Smooth muscle cell (in vitro differentiated cells): ENCODE data around the gene SUCNR1. TPM values are rescaled to one million over a fixed set of nuclear protein-coding genes. Genes with fewer than 3 reads are reported as not detected.

Experiments
- DNase-seq: peaks from one replicate; lab custom pipeline; 2025; ENCODE audit not compliant: unreplicated experiment; lab: John Stamatoyannopoulos, UW
- H2AFZ ChIP-seq: fragments of 200-600 bp; sonication (generic); 2 replicates; pipeline ENCODE4 v1.6.0; 2016; ENCODE audit warnings: antibody characterized with exemption, low read depth, mild to moderate bottlenecking
- H3F3A ChIP-seq: fragments of 200-600 bp; sonication (generic); 2 replicates; pipeline ENCODE4 v1.6.0; 2017; ENCODE audit warnings: antibody characterized with exemption, low read depth
- H3K27ac ChIP-seq: fragments of 200-600 bp; sonication (generic); 2 replicates; pipeline ENCODE4 v1.5.1; 2016; ENCODE audit warnings: low read depth, mild to moderate bottlenecking
- H3K27me3 ChIP-seq: fragments of 200-600 bp; sonication (generic); 2 replicates; pipeline ENCODE4 v1.6.1; 2016; ENCODE audit warnings: low read depth, mild to moderate bottlenecking
- H3K36me3 ChIP-seq: fragments of 200-600 bp; sonication (generic); 2 replicates; pipeline ENCODE4 v1.5.1; 2016; ENCODE audit warnings: low read depth
- H3K4me1 ChIP-seq: fragments of 200-600 bp; sonication (generic); 2 replicates; pipeline ENCODE4 v1.5.1; 2016; ENCODE audit warnings: low read depth
- H3K4me2 ChIP-seq: fragments of 200-600 bp; sonication (generic); 2 replicates; pipeline ENCODE4 v1.6.0; 2016; ENCODE audit warnings: mild to moderate bottlenecking
- H3K4me3 ChIP-seq: fragments of 200-600 bp; sonication (generic); 2 replicates; pipeline ENCODE4 v1.5.1; 2016; ENCODE audit warnings: mild to moderate bottlenecking
- H3K79me2 ChIP-seq: fragments of 200-600 bp; sonication (generic); 2 replicates; pipeline ENCODE4 v1.6.0; 2016; ENCODE audit warnings: low read depth, mild to moderate bottlenecking
- H3K9ac ChIP-seq: fragments of 200-600 bp; sonication (generic); 2 replicates; pipeline ENCODE4 v1.6.0; 2016; ENCODE audit warnings: low read depth
- H3K9me3 ChIP-seq: fragments of 200-600 bp; sonication (generic); replicated peaks from 2 replicates; pipeline ENCODE4 v1.5.1; 2016; ENCODE audit warnings: low read depth
- H4K20me1 ChIP-seq: fragments of 200-600 bp; sonication (generic); 2 replicates; pipeline ENCODE4 v1.6.0; 2016; ENCODE audit warnings: low read depth
- WGBS: methylation state at CpG from one replicate; pipeline ENCODE4 v1.1.7; 2016; ENCODE audit warnings: low lambda C conversion rate; 5-methylcytosine and 5-hydroxymethylcytosine counted together
- polyA plus RNA-seq: library from polyadenylated mRNA; unstranded; fragments of >200 nt; fragmentation: Nextera tagmentation; extraction: Ambion mirVana; gene quantifications from 2 replicates; pipeline ENCODE4 v1.2.1, GENCODE V29; 2016
- total RNA-seq: library from RNA; depleted of rRNA; stranded (reverse); fragments of >200 nt; gene quantifications from 2 replicates; pipeline ENCODE4 v1.2.3, GENCODE V29; 2014
- TF ChIP-seq, protein P1 (sequence below): fragments of 200-600 bp; sonication (generic); IDR thresholded peaks from 2 replicates; pipeline ENCODE4 v1.5.1; 2017; ENCODE audit warnings: borderline replicate concordance, mild to moderate bottlenecking, antibody characterized with exemption; ENCODE audit not compliant: insufficient read depth, poor library complexity, severe bottlenecking

SUCNR1 gene
- total and polyA plus RNA-seq, 2 experiments from 2014 or later: not detected

DNA sequence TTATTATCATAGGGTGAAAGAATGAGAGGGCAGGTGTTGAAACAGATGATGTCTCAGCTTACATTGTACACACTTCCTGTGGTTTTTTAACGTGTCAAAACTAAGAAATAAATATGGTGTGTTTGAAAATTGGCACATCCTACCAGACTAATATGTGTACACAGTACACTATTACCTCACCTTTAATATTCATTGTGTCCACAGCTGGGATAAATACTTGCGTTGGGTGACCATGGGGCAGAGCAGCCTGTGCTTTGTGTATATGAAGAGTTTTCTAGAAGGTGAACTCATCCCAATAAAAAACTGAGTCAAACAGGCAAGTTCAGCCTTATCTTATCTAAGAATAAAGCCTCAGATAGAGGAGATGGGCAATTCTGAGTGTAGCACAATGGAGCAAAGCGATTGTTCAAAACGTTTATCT, 17.3 kb downstream of the SUCNR1 start:
- no peaks in the 10 kb centered on the region for H4K20me1 ChIP-seq
- WGBS: 61% methylated on average over 4 of the region's 4 CpGs
- H3K27ac ChIP-seq: no peak overlapping the region
- H2AFZ ChIP-seq: no peak overlapping the region
- no peaks in the 10 kb centered on the region for H3F3A ChIP-seq
- no peak overlapping the region for H3K9ac ChIP-seq
- H3K4me3 ChIP-seq: no peak overlapping the region
- no peaks in the 10 kb centered on the region for H3K4me1 ChIP-seq
- no peaks in the 10 kb centered on the region for H3K36me3 ChIP-seq
- H3K9me3 ChIP-seq: no peaks in the 10 kb centered on the region
- no peak for DNase-seq
- H3K27me3 ChIP-seq: no peaks in the 10 kb centered on the region
- TF ChIP-seq, protein P1, sequence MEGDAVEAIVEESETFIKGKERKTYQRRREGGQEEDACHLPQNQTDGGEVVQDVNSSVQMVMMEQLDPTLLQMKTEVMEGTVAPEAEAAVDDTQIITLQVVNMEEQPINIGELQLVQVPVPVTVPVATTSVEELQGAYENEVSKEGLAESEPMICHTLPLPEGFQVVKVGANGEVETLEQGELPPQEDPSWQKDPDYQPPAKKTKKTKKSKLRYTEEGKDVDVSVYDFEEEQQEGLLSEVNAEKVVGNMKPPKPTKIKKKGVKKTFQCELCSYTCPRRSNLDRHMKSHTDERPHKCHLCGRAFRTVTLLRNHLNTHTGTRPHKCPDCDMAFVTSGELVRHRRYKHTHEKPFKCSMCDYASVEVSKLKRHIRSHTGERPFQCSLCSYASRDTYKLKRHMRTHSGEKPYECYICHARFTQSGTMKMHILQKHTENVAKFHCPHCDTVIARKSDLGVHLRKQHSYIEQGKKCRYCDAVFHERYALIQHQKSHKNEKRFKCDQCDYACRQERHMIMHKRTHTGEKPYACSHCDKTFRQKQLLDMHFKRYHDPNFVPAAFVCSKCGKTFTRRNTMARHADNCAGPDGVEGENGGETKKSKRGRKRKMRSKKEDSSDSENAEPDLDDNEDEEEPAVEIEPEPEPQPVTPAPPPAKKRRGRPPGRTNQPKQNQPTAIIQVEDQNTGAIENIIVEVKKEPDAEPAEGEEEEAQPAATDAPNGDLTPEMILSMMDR: no peak
- H3K79me2 ChIP-seq: no peaks in the 10 kb centered on the region
- no peak overlapping the region for H3K4me2 ChIP-seq

DNA sequence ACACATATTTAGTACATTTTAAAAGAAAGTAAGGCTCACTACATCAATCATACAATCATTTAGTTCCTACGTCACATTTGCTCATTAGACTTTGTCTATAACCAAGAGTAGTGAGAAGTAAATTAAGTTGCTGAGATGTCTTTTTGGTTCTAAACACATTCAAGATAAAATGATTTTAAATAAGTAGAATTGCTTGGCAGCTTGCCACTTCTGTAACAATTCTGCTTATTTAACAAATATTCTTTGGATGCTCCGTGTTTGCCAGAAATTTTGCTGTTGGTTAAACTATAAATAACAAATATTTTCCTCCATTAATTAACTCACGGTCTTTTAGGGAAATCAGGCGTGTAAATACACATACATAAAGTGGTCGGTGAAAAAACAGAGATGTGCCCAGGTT, 18.3 kb downstream of the SUCNR1 start:
- Histone ChIP-seq H3K27ac (no peak overlapping the region), H3K36me3 (no peaks in the 10 kb centered on the region), H4K20me1 (no peaks in the 10 kb centered on the region), H3K79me2 (no peaks in the 10 kb centered on the region), H3K27me3 (no peaks in the 10 kb centered on the region), H3F3A (peaks cover 2% of the 10 kb centered on the region), H3K4me3 (no peak overlapping the region), H3K9ac (no peak overlapping the region), H2AFZ (no peak overlapping the region), H3K4me1 (no peaks in the 10 kb centered on the region), H3K4me2 (no peak overlapping the region), H3K9me3 (no peaks in the 10 kb centered on the region)
- 94% methylated on average over 5 of the region's 5 CpGs for whole genome bisulfite sequencing
- no peak for DNase-seq
- TF ChIP-seq, protein P1: no peak

DNA sequence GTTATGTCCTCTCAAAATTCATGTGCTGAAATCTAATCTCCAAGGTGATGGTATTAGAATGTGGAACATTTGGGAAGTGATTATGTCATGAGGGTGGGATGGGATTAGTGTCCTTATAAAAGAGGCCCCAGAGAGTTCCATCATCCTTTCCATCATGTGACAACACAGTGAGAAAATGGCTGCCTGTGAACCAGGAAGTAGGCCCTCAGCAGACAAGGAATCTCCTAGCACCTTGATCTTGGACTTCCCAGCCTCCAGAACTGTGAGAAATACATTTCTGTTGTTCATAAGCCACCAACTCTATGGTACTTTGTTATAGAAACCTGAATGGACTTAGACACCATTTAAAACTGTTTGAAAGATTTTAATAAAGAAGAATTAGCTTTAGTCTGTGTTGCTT, 20.8 kb downstream of the SUCNR1 start:
- no peaks in the 10 kb centered on the region for H3K79me2 ChIP-seq
- no peaks in the 10 kb centered on the region for H3K4me1 ChIP-seq
- peaks cover 4% of the 10 kb centered on the region for H3F3A ChIP-seq
- DNase-seq: no peak
- no peaks in the 10 kb centered on the region for H3K27me3 ChIP-seq
- H3K9me3 ChIP-seq: no peaks in the 10 kb centered on the region
- H3K4me3 ChIP-seq: no peak overlapping the region
- H3K4me2 ChIP-seq: no peak overlapping the region
- H4K20me1 ChIP-seq: no peaks in the 10 kb centered on the region
- H2AFZ ChIP-seq: no peak overlapping the region
- no peak overlapping the region for H3K27ac ChIP-seq
- H3K9ac ChIP-seq: no peak overlapping the region
- TF ChIP-seq, protein P1: no peak
- H3K36me3 ChIP-seq: no peaks in the 10 kb centered on the region

GRCh38 chr3:151895478-151896241, 22.2 kb downstream of the SUCNR1 start:
- Histone ChIP-seq H3K9me3 (no peaks in the 10 kb centered on the region), H3K27me3 (no peaks in the 10 kb centered on the region), H3K27ac (no peak overlapping the region), H3K4me2 (peak overlapping the region; percentile 1), H3K9ac (no peak overlapping the region), H3F3A (peaks cover 4% of the 10 kb centered on the region), H2AFZ (peak overlapping the region; percentile 17), H3K36me3 (no peaks in the 10 kb centered on the region), H3K4me1 (no peaks in the 10 kb centered on the region), H4K20me1 (no peaks in the 10 kb centered on the region), H3K4me3 (no peak overlapping the region), H3K79me2 (no peaks in the 10 kb centered on the region)
- no peak for DNase-seq
- WGBS: 15% methylated on average over 4 of the region's 4 CpGs
- TF ChIP-seq, protein P1: no peak
